IMR-90 (cell line): ENCODE data around the gene OR5M10. TPM values are rescaled to one million over a fixed set of nuclear protein-coding genes. Genes with fewer than 3 reads are reported as not detected.

ENCODE experiments used
- ATAC-seq: fragments of 200-7000 bp; cut with Tn5 transposase; 2 replicates; pipeline ENCODE4 v1.9.1; 2020; ENCODE audit warnings: low read depth, mild to moderate bottlenecking, moderate library complexity
- BruUV-seq: library from RNA; stranded (reverse); fragments of 400-500 nt; replicated peaks from 2 replicates; lab custom pipeline; 2021; lab: Mats Ljungman, UMichigan
- CTCF ChIA-PET: fragments of 300-600 bp; formaldehyde crosslinking; extraction: SDS; loops from one replicate; lab custom pipeline; 2021; ENCODE audit warnings: antibody characterized with exemption; lab: Yijun Ruan, JAX
- POLR2A ChIA-PET: fragments of 300-600 bp; sonication (Branson Sonifier 250); formaldehyde crosslinking; loops from one replicate; lab custom pipeline; 2022; ENCODE audit warnings: antibody characterized with exemption; ENCODE audit not compliant: unreplicated experiment; lab: Charles Lee
- DNase-seq: peaks from one replicate; pipeline ENCODE4 v3.0.0; 2013
- H2AFZ ChIP-seq: replicated peaks from 2 replicates; pipeline ENCODE3; 2013; ENCODE audit warnings: low read length, mild to moderate bottlenecking; ENCODE audit not compliant: poor library complexity
- H2AK5ac ChIP-seq: 2 replicates; pipeline ENCODE4 v1.6.1; 2013; ENCODE audit warnings: low read depth, low read length, inconsistent platforms
- H2AK9ac ChIP-seq: replicated peaks from 2 replicates; pipeline ENCODE3; 2013; ENCODE audit warnings: mild to moderate bottlenecking, low read depth, low read length, moderate library complexity; ENCODE audit not compliant: poor library complexity
- H2BK120ac ChIP-seq: 2 replicates; pipeline ENCODE4 v1.6.1; 2013; ENCODE audit warnings: low read depth, low read length, inconsistent platforms
- H2BK15ac ChIP-seq: 3 replicates; pipeline ENCODE4 v1.6.1; 2013; ENCODE audit warnings: low read depth, low read length, inconsistent platforms
- H2BK20ac ChIP-seq: 2 replicates; pipeline ENCODE4 v1.6.1; 2013; ENCODE audit warnings: low read depth, mild to moderate bottlenecking, inconsistent platforms, low read length, moderate library complexity
- H2BK5ac ChIP-seq: 2 replicates; pipeline ENCODE4 v1.6.1; 2013; ENCODE audit warnings: mild to moderate bottlenecking, low read depth, low read length, inconsistent platforms; ENCODE audit not compliant: poor library complexity, severe bottlenecking
- H3K14ac ChIP-seq: replicated peaks from 2 replicates; pipeline ENCODE4 v1.6.1; 2013; ENCODE audit warnings: low read depth, low read length, inconsistent platforms
- H3K18ac ChIP-seq: 2 replicates; pipeline ENCODE4 v1.6.1; 2013; ENCODE audit warnings: low read depth, low read length, control low read depth
- H3K23ac ChIP-seq: 2 replicates; pipeline ENCODE4 v1.6.1; 2013; ENCODE audit warnings: low read depth, low read length, inconsistent platforms
- H3K27ac ChIP-seq: 2 replicates; pipeline ENCODE4 v1.5.1; 2013; ENCODE audit warnings: mild to moderate bottlenecking, control low read depth, low read length; ENCODE audit not compliant: insufficient read depth
- H3K27me3 ChIP-seq: 2 replicates; pipeline ENCODE4 v1.6.1; 2013; ENCODE audit warnings: low read length; ENCODE audit not compliant: control insufficient read depth, insufficient read depth
- H3K36me3 ChIP-seq: 2 replicates; pipeline ENCODE4 v1.6.1; 2013; ENCODE audit warnings: low read length, mixed read lengths; ENCODE audit not compliant: control insufficient read depth, insufficient read depth
- H3K4ac ChIP-seq: 2 replicates; pipeline ENCODE4 v1.6.1; 2013; ENCODE audit warnings: low read depth, low read length, inconsistent platforms
- H3K4me1 ChIP-seq: 2 replicates; pipeline ENCODE4 v1.6.1; 2013; ENCODE audit warnings: low read length, mixed read lengths; ENCODE audit not compliant: control insufficient read depth, insufficient read depth
- H3K4me2 ChIP-seq: 2 replicates; pipeline ENCODE4 v1.6.1; 2013; ENCODE audit warnings: low read depth, mild to moderate bottlenecking, control low read depth, low read length, moderate library complexity
- H3K4me3 ChIP-seq: 2 replicates; pipeline ENCODE4 v1.5.1; 2013; ENCODE audit warnings: low read depth, mild to moderate bottlenecking, control low read depth, low read length, moderate library complexity; ENCODE audit not compliant: insufficient read depth
- H3K56ac ChIP-seq: 2 replicates; pipeline ENCODE4 v1.6.1; 2013; ENCODE audit warnings: low read length, inconsistent platforms; ENCODE audit not compliant: insufficient read depth; ENCODE audit errors: extremely low read depth
- H3K79me1 ChIP-seq, 2 experiments: 2 replicates each; pipeline ENCODE4 v1.6.1; 2013; ENCODE audit warnings: low read length in 2 of 2, inconsistent platforms in 1 of 2, low read depth in 1 of 2
- H3K9ac ChIP-seq: 2 replicates; pipeline ENCODE4 v1.6.1; 2013; ENCODE audit warnings: low read depth, low read length, control low read depth
- H3K9me1 ChIP-seq: 2 replicates; pipeline ENCODE4 v1.6.1; 2013; ENCODE audit warnings: low read length, inconsistent platforms; ENCODE audit not compliant: insufficient read depth
- H3K9me3 ChIP-seq: 2 replicates; pipeline ENCODE4 v1.6.1; 2013; ENCODE audit warnings: low read length; ENCODE audit not compliant: control insufficient read depth, insufficient read depth
- H4K20me1 ChIP-seq: 2 replicates; pipeline ENCODE4 v1.6.1; 2013; ENCODE audit warnings: low read length, inconsistent platforms; ENCODE audit not compliant: insufficient read depth
- H4K5ac ChIP-seq: 2 replicates; pipeline ENCODE4 v1.6.1; 2013; ENCODE audit warnings: mild to moderate bottlenecking, low read depth, low read length, control low read depth
- H4K8ac ChIP-seq, 2 experiments: 2 replicates each; pipeline ENCODE4 v1.6.1; 2013; ENCODE audit warnings: low read depth in 2 of 2, low read length in 2 of 2, control low read depth in 1 of 2, inconsistent platforms in 1 of 2
- H4K91ac ChIP-seq: 2 replicates; pipeline ENCODE4 v1.6.1; 2013; ENCODE audit warnings: low read depth, low read length, inconsistent platforms; ENCODE audit not compliant: insufficient read depth
- FOS ChIP-seq: fragments of 150-350 bp; IDR thresholded peaks from 2 replicates; pipeline ENCODE4 v1.6.1; 2016; ENCODE audit warnings: low read depth, low read length
- MAFK ChIP-seq: IDR thresholded peaks from 2 replicates; pipeline ENCODE4 v1.6.1; 2012; ENCODE audit warnings: low read depth, low read length, improper control_type of control experiment
- MXI1 ChIP-seq: IDR thresholded peaks from 2 replicates; pipeline ENCODE4 v1.6.1; 2012; ENCODE audit warnings: low read depth, mild to moderate bottlenecking, low read length, moderate library complexity, borderline replicate concordance
- NFE2L2 ChIP-seq: fragments of 150-350 bp; IDR thresholded peaks from 2 replicates; pipeline ENCODE4 v1.6.1; 2016; ENCODE audit warnings: low read depth, mild to moderate bottlenecking, low read length
- USF2 ChIP-seq: fragments of 150-350 bp; IDR thresholded peaks from 2 replicates; pipeline ENCODE4 v1.6.1; 2017; ENCODE audit warnings: mild to moderate bottlenecking, antibody characterized with exemption, low read length, low read depth
- WGBS, 2 experiments: methylation state at CpG; one replicate each; pipeline versions ENCODE4 v1.1.5 to v1.1.7; 2013; ENCODE audit warnings: missing lambda C conversion rate in 2 of 2; ENCODE audit not compliant: insufficient read length in 1 of 2; ENCODE audit errors: extremely low coverage in 2 of 2; 5-methylcytosine and 5-hydroxymethylcytosine counted together
- dilution Hi-C: fragments of 300-500 bp; cut with HindIII; formaldehyde crosslinking; loops from one replicate; pipeline ENCODE4 v1.14.3; 2018; ENCODE audit warnings: low sequenced_read_pairs; ENCODE audit not compliant: unreplicated experiment
- in situ Hi-C: fragments of 300-500 bp; cut with MboI; formaldehyde crosslinking; loops from 3 replicates; pipeline ENCODE4 v1.14.3; 2019; ENCODE audit warnings: low sequenced_read_pairs, inconsistent platforms, mixed read lengths
- intact Hi-C: fragments of 100-400 bp; cut with micrococcal nuclease; formaldehyde crosslinking; loops from 2 replicates; pipeline ENCODE4 v1.10.0; 2022
- polyA plus RNA-seq, 3 experiments: library from polyadenylated mRNA; depleted of rRNA; stranded (reverse); fragments of >200 nt; gene quantifications; 2 replicates each; pipeline ENCODE4 v1.2.3, GENCODE V29; 2012; ENCODE audit warnings: low replicate concordance in 1 of 3
- total RNA-seq: library from RNA; depleted of rRNA; stranded (reverse); fragments of >200 nt; gene quantifications from 2 replicates; pipeline ENCODE4 v1.2.3, GENCODE V29; 2012

OR5M10 gene
- total and polyA plus RNA-seq, 2 of the 4 experiments (the other 2 are of a cell fraction): not detected

DNA sequence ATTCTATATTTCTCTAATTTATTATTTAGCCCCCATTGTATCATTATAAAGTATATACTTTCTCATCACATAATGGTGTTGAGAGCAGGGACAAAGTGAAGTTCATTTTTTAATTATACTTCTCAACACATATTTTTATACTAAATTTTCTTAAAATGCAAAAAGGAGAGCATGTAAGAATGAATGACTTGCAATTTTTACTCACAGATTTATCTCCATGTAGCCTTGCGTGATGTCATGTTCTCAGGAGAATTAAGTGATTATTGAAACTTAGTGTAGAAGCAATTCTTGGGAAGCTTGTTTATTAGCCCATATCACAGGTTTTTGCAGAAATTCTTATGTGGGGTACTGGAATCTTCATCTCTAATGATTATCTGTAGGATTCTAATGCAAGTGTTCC lies 33.8 kb downstream of the OR5M10 start:
- TF ChIP-seq MAFK (no peak), FOS (no peak), MXI1 (no peak), NFE2L2 (peak; percentile 68), USF2 (no peak)
- H3K9me1 ChIP-seq: no peaks in the 10 kb centered on the region
- no peak overlapping the region for H2AFZ ChIP-seq
- no peak overlapping the region for H2BK5ac ChIP-seq
- H3K9ac ChIP-seq: no peak overlapping the region
- H3K36me3 ChIP-seq: no peaks in the 10 kb centered on the region
- no peak overlapping the region for H3K4me2 ChIP-seq
- no peaks in the 10 kb centered on the region for H3K27me3 ChIP-seq
- no TSS peak for BruUV-seq
- H2BK120ac ChIP-seq: no peak overlapping the region
- H2AK9ac ChIP-seq: no peak overlapping the region
- no peak overlapping the region for H4K5ac ChIP-seq
- H3K79me1 ChIP-seq: no peaks in the 10 kb centered on the region
- H3K4ac ChIP-seq: no peak overlapping the region
- no peak overlapping the region for H3K56ac ChIP-seq
- no peak overlapping the region for H3K4me3 ChIP-seq
- CTCF ChIA-PET: no interaction called here
- H3K9me3 ChIP-seq: peaks cover 8% of the 10 kb centered on the region
- no peak overlapping the region for H2BK20ac ChIP-seq
- in situ Hi-C loops (no loop called here), intact Hi-C loops (no loop called here), dilution Hi-C loops (no loop called here)
- no peak overlapping the region for H2BK15ac ChIP-seq
- no peak overlapping the region for H2AK5ac ChIP-seq
- H3K23ac ChIP-seq: no peak overlapping the region
- H4K20me1 ChIP-seq: no peaks in the 10 kb centered on the region
- no peak overlapping the region for H3K18ac ChIP-seq
- H4K8ac ChIP-seq: no peak overlapping the region
- no peak for DNase-seq
- H4K91ac ChIP-seq: no peak overlapping the region
- H3K27ac ChIP-seq: no peak overlapping the region
- H3K4me1 ChIP-seq: no peaks in the 10 kb centered on the region
- POLR2A ChIA-PET: no interaction called here
- WGBS, 2 experiments: no CpG with 5 or more reads among the region's 1 CpG
- no peak overlapping the region for H3K14ac ChIP-seq
- ATAC-seq: no peak
